B cell (primary cell): ENCODE measurements around the gene TCHH. TPM values are rescaled to one million over a fixed set of nuclear protein-coding genes. Genes with fewer than 3 reads are reported as not detected.

Experiments
- ATAC-seq: fragments of 200-7000 bp; cut with Tn5 transposase; one replicate; pipeline ENCODE4 v1.10.0; 2021; ENCODE audit warnings: low read depth, mild to moderate bottlenecking, moderate number of reproducible peaks, moderate library complexity
- CTCF ChIA-PET: fragments of 350-600 bp; sonication (Branson Sonifier 250); formaldehyde crosslinking; loops from one replicate; lab custom pipeline; 2021; ENCODE audit warnings: antibody characterized with exemption, inconsistent platforms; lab: Charles Lee
- POLR2A ChIA-PET: fragments of 350-600 bp; sonication (Branson Sonifier 250); formaldehyde crosslinking; loops from one replicate; lab custom pipeline; 2021; ENCODE audit warnings: antibody characterized with exemption; lab: Charles Lee
- DNase-seq: peaks from one replicate; pipeline ENCODE4 v3.0.0; 2013
- H2AFZ ChIP-seq: 2 replicates; pipeline ENCODE4 v1.6.1; 2012; ENCODE audit warnings: mild to moderate bottlenecking, low read depth, low read length; ENCODE audit not compliant: insufficient read depth, poor library complexity, severe bottlenecking
- H3K27ac ChIP-seq, 2 donors: 1 replicate in 1 of 2; 2 replicates in 1 of 2; pipeline ENCODE4 v1.5.1; 2012 to 2013; ENCODE audit warnings: low read length in 2 of 2, mild to moderate bottlenecking in 2 of 2, moderate library complexity in 1 of 2
- H3K27me3 ChIP-seq, 4 experiments: fragments of 200-600 bp in 1 of 4; sonication (generic) in 1 of 4; replicated peaks in 1 of 4; 1 replicate in 2 of 4; 2 replicates in 2 of 4; pipeline versions ENCODE4 v1.6.1 to v1.7.0; 2013 to 2016; ENCODE audit warnings: low read length in 3 of 4, mild to moderate bottlenecking in 2 of 4, mixed read lengths in 1 of 4, moderate library complexity in 1 of 4; ENCODE audit not compliant: insufficient read depth in 4 of 4, control insufficient read depth in 3 of 4; ENCODE audit errors: control extremely low read depth in 1 of 4
- H3K36me3 ChIP-seq, 2 experiments: replicated peaks in 1 of 2; 1 replicate in 1 of 2; 2 replicates in 1 of 2; pipeline versions ENCODE4 v1.6.1 to v1.7.1; 2013; ENCODE audit warnings: low read length in 1 of 2; ENCODE audit not compliant: insufficient read depth in 2 of 2, control insufficient read depth in 1 of 2; ENCODE audit errors: control extremely low read depth in 1 of 2, extremely low read depth in 1 of 2
- H3K4me1 ChIP-seq, 2 donors: fragments of 200-600 bp in 1 of 2; sonication (generic) in 1 of 2; 1 replicate in 1 of 2; 2 replicates in 1 of 2; pipeline versions ENCODE4 v1.5.1 to v1.6.1; 2013 to 2017; ENCODE audit warnings: low read length in 2 of 2; ENCODE audit not compliant: control insufficient read depth in 2 of 2, insufficient read depth in 2 of 2
- H3K4me2 ChIP-seq: replicated peaks from 2 replicates; pipeline ENCODE3; 2012; ENCODE audit warnings: mild to moderate bottlenecking, low read depth, low read length; ENCODE audit not compliant: poor library complexity, severe bottlenecking
- H3K4me3 ChIP-seq, 5 experiments: fragments of 200-600 bp in 1 of 5; sonication (generic) in 1 of 5; 1 replicate in 3 of 5; 2 replicates in 2 of 5; pipeline versions ENCODE4 v1.5.1 to v1.7.0; 2011 to 2016; ENCODE audit warnings: low read length in 4 of 5, mild to moderate bottlenecking in 4 of 5, low read depth in 2 of 5, control low read depth in 1 of 5, moderate library complexity in 1 of 5; ENCODE audit not compliant: insufficient read depth in 1 of 5; ENCODE audit errors: control extremely low read depth in 1 of 5, extremely low read depth in 1 of 5
- H3K79me2 ChIP-seq: fragments of 200-600 bp; sonication (generic); one replicate; pipeline ENCODE4 v1.6.0; 2016; ENCODE audit warnings: low read length; ENCODE audit not compliant: control insufficient read depth, insufficient read depth
- H3K9ac ChIP-seq: fragments of 200-600 bp; sonication (generic); 2 replicates; pipeline ENCODE4 v1.6.1; 2017; ENCODE audit warnings: mild to moderate bottlenecking, low read length, moderate library complexity
- H3K9me3 ChIP-seq, 3 donors: one replicate each; pipeline versions ENCODE4 v1.6.1 to v1.7.1; 2013; ENCODE audit warnings: low read length in 2 of 3; ENCODE audit not compliant: control insufficient read depth in 2 of 3, insufficient read depth in 1 of 3; ENCODE audit errors: control extremely low read depth in 1 of 3
- H4K20me1 ChIP-seq: 2 replicates; pipeline ENCODE4 v1.6.0; 2012; ENCODE audit warnings: mild to moderate bottlenecking, low read length; ENCODE audit not compliant: insufficient read depth, control insufficient read depth, poor library complexity, severe bottlenecking
- H3K27ac Mint-ChIP-seq: one replicate; pipeline ENCODE4 v1.8.0; 2021; ENCODE audit warnings: mixed read lengths
- H3K27me3 Mint-ChIP-seq: one replicate; pipeline ENCODE4 v1.8.0; 2021; ENCODE audit warnings: mixed read lengths
- H3K4me1 Mint-ChIP-seq: one replicate; pipeline ENCODE4 v1.8.0; 2021; ENCODE audit warnings: mixed read lengths
- H3K4me3 Mint-ChIP-seq: one replicate; pipeline ENCODE4 v1.8.0; 2021; ENCODE audit warnings: mixed read lengths
- H3K9me3 Mint-ChIP-seq: one replicate; pipeline ENCODE4 v1.8.0; 2022; ENCODE audit warnings: mixed read lengths; ENCODE audit not compliant: insufficient read depth
- EZH2 ChIP-seq: IDR thresholded peaks from 2 replicates; pipeline ENCODE4 v1.6.1; 2012; ENCODE audit warnings: borderline replicate concordance, low read depth, mild to moderate bottlenecking, moderate library complexity, low read length; ENCODE audit not compliant: insufficient read depth, poor library complexity, severe bottlenecking
- WGBS: methylation state at CpG from one replicate; pipeline ENCODE4 v1.1.5; 2013; ENCODE audit warnings: missing lambda C conversion rate; ENCODE audit not compliant: insufficient coverage; 5-methylcytosine and 5-hydroxymethylcytosine counted together
- intact Hi-C: fragments of 100-400 bp; cut with micrococcal nuclease; formaldehyde crosslinking; loops from one replicate; pipeline ENCODE4 v1.10.0; 2022
- polyA plus RNA-seq: library from polyadenylated mRNA; depleted of rRNA; stranded (reverse); fragments of >200 nt; gene quantifications from 2 replicates; pipeline ENCODE4 v1.2.3, GENCODE V29; 2012
- total RNA-seq, 2 donors: library from RNA; stranded (reverse); fragments of 120-200 nt in 1 of 2; gene quantifications; 1 replicate in 1 of 2; 2 replicates in 1 of 2; pipeline versions ENCODE4 v1.2.3 to v1.2.4, GENCODE V29; 2013 to 2022
- TF ChIP-seq, protein P1 (sequence below): fragments of 200-600 bp; IDR thresholded peaks from one replicate; pipeline ENCODE4 v1.8.0; 2022; ENCODE audit warnings: antibody characterized with exemption, mild to moderate bottlenecking

Gene TCHH
- total and polyA plus RNA-seq, 2 donors (not counting 1 experiment from before 2014, with no cell fraction given), result not detected

DNA sequence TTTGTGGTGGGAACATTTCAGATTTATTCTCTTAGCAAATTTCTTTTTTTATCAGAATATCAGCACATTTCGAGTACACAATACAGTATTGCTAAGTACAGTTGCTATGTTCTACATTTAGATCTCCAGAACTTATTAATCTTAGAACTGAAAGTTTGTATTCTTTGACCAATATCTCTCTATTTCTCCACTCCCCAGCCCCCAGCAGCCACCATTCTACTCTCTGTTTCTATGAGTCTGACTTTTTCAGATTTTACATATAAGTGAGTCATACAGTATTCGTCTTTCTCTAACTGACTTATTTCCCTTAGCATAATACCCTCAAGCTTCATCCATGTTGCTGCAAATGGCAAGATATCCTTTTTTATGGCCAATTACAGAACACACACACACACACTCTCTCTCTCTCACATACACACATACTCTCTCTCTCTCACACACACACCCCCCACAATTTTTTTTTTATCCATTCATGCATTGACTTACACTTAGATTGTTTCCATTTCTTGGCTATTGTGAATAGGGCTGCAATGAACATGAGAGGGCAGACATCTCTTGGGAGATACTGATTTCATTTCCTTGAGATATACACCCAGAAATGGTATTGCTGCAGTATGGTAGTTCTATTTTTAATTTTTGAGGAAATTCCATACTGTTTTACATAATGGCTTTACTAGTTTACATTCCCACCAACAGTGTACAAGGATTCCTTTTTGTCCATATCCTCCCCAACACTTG lies 28.1 kb upstream of the TCHH start:
- 100% methylated on average over 1 of the region's 2 CpGs for WGBS
- no peaks in the 10 kb centered on the region for H3K36me3 ChIP-seq
- H3K4me1 ChIP-seq, result no peaks in the 10 kb centered on the region
- intact Hi-C loops, result no loop called here
- DNase-seq (no peak), ATAC-seq (no peak)
- peaks cover 43% of the 10 kb centered on the region for H3K27me3 Mint-ChIP-seq
- H3K79me2 ChIP-seq, result no peaks in the 10 kb centered on the region
- H3K4me2 ChIP-seq, result no peak overlapping the region
- no peak overlapping the region for H3K27ac ChIP-seq
- no peak overlapping the region for H3K9ac ChIP-seq
- TF ChIP-seq, protein P1, sequence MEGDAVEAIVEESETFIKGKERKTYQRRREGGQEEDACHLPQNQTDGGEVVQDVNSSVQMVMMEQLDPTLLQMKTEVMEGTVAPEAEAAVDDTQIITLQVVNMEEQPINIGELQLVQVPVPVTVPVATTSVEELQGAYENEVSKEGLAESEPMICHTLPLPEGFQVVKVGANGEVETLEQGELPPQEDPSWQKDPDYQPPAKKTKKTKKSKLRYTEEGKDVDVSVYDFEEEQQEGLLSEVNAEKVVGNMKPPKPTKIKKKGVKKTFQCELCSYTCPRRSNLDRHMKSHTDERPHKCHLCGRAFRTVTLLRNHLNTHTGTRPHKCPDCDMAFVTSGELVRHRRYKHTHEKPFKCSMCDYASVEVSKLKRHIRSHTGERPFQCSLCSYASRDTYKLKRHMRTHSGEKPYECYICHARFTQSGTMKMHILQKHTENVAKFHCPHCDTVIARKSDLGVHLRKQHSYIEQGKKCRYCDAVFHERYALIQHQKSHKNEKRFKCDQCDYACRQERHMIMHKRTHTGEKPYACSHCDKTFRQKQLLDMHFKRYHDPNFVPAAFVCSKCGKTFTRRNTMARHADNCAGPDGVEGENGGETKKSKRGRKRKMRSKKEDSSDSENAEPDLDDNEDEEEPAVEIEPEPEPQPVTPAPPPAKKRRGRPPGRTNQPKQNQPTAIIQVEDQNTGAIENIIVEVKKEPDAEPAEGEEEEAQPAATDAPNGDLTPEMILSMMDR, result no peak
- TF ChIP-seq EZH2, result no peak
- H3K4me3 ChIP-seq, result no peak overlapping the region
- H3K27me3 ChIP-seq, result peaks cover 0 to 10% (median 5%) of the 10 kb centered on the region in 4 experiments
- peaks cover 0 to 21% (median 8%) of the 10 kb centered on the region in 3 donors for H3K9me3 ChIP-seq
- H2AFZ ChIP-seq, result no peak overlapping the region
- no peaks in the 10 kb centered on the region for H3K4me1 Mint-ChIP-seq
- CTCF ChIA-PET, result no interaction called here
- H4K20me1 ChIP-seq, result no peaks in the 10 kb centered on the region
- no peak overlapping the region for H3K4me3 Mint-ChIP-seq
- POLR2A ChIA-PET, result no interaction called here
- H3K27ac Mint-ChIP-seq, result no peak overlapping the region
- peaks cover 11% of the 10 kb centered on the region for H3K9me3 Mint-ChIP-seq

DNA sequence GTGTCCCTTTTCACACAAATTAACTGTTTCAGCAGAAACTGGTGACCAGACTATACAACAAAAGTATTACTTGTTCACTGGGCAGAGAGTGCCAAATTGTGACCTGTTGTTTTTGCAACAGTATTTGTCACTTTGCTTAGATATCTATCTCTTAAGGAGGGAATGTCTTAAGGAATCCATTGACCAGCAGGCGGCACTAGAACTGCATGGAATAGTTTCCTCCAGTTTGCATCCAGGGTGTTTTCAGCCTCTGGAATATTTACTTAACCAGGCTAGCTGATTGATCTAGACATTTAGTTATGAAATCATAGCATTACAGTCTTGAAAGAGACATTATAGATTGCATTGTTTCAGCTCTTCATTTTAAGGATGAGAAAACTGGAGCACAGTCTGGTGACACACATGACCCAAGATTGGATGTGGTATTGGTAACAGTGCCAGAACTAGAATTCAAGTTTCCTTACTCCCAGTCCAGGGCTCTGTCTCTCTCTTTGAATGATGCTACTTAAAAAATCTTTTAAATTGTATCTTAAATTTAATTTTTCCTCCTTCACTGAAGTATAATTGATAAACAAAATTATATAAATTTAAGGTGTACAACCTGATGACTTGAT lies 26.8 kb upstream of the TCHH start:
- H4K20me1 ChIP-seq, result no peaks in the 10 kb centered on the region
- H3K27ac Mint-ChIP-seq, result no peak overlapping the region
- intact Hi-C loops, result loop anchor here (1.0 kb wide), 1 partner anchor 43 kb away; no protein-coding TSS in a partner anchor
- no peak overlapping the region for H3K9ac ChIP-seq
- CTCF ChIA-PET, result no interaction called here
- peaks cover 48% of the 10 kb centered on the region for H3K27me3 Mint-ChIP-seq
- peaks cover 9% of the 10 kb centered on the region for H3K9me3 Mint-ChIP-seq
- H3K9me3 ChIP-seq, result peaks cover 0 to 9% (median 3%) of the 10 kb centered on the region in 3 donors
- POLR2A ChIA-PET, result no interaction called here
- no peak overlapping the region for H3K27ac ChIP-seq
- no peaks in the 10 kb centered on the region for H3K36me3 ChIP-seq
- H3K79me2 ChIP-seq, result no peaks in the 10 kb centered on the region
- H3K4me3 Mint-ChIP-seq, result no peak overlapping the region
- H3K4me3 ChIP-seq, result no peak overlapping the region
- TF ChIP-seq EZH2, result no peak
- TF ChIP-seq, protein P1, result peak; percentile 22
- H3K4me1 Mint-ChIP-seq, result no peaks in the 10 kb centered on the region
- H3K4me1 ChIP-seq, result no peaks in the 10 kb centered on the region
- no peak for ATAC-seq
- WGBS, result no CpG with 5 or more reads among the region's 1 CpG
- peaks cover 0 to 10% (median 6%) of the 10 kb centered on the region in 4 experiments for H3K27me3 ChIP-seq
- H2AFZ ChIP-seq, result no peak overlapping the region
- peak; percentile 15 for DNase-seq
- no peak overlapping the region for H3K4me2 ChIP-seq
